Measurements from ENCODE around the gene TLNRD1. TPM values are rescaled to one million over a fixed set of nuclear protein-coding genes. Genes with fewer than 3 reads are reported as not detected.

Gene TLNRD1
- total RNA-seq, 4 donors from 2014 or later, result 11.8 to 25.5 (median 19.4) TPM

- H3K36me3 ChIP-seq, result no peaks in the 10 kb centered on the region
- H3K27ac ChIP-seq, result no peak overlapping the region
- 93 to 94% methylated on average over 4 of the region's 4 CpGs for WGBS, 2 donors
- H3K4me1 ChIP-seq, result no peaks in the 10 kb centered on the region
- no peak for DNase-seq
- TF ChIP-seq CTCF (IDR thresholded peaks at IDR 0.05), result no peak
- no peak for TF ChIP-seq POLR2A (IDR thresholded peaks at IDR 0.05)
- intact Hi-C loops (cut with DNase I), result no loop called here
- H3K27me3 ChIP-seq, result no peaks in the 10 kb centered on the region
- no peaks in the 10 kb centered on the region for H3K9me3 ChIP-seq
- no peak overlapping the region for H3K4me3 ChIP-seq (replicated peaks in 1 of 3)
Observed at GRCh38 chr15:81031203-81031602, 30.5 kb downstream of the TLNRD1 start.

- H3K27ac ChIP-seq, result no peak overlapping the region
- no peaks in the 10 kb centered on the region for H3K4me1 ChIP-seq
- H3K27me3 ChIP-seq, result no peaks in the 10 kb centered on the region
- no peaks in the 10 kb centered on the region for H3K9me3 ChIP-seq
- no peak overlapping the region for H3K4me3 ChIP-seq (replicated peaks in 1 of 3)
- no peak for DNase-seq
- H3K36me3 ChIP-seq, result no peaks in the 10 kb centered on the region
- intact Hi-C loops (cut with DNase I), result no loop called here
- no peak for TF ChIP-seq CTCF (IDR thresholded peaks at IDR 0.05)
- no peak for TF ChIP-seq POLR2A (IDR thresholded peaks at IDR 0.05)
- 88 to 96% methylated on average over 4 of the region's 4 CpGs for WGBS, 2 donors
Observed at GRCh38 chr15:81032355-81032754, 31.6 kb downstream of the TLNRD1 start.

GRCh38 chr15:81032818-81033217, 32.1 kb downstream of the TLNRD1 start:
- Histone ChIP-seq H3K4me3 (replicated peaks in 1 of 3) (no peak overlapping the region), H3K36me3 (no peaks in the 10 kb centered on the region), H3K4me1 (no peaks in the 10 kb centered on the region), H3K27me3 (no peaks in the 10 kb centered on the region), H3K9me3 (no peaks in the 10 kb centered on the region), H3K27ac (no peak overlapping the region)
- intact Hi-C loops (cut with DNase I), result no loop called here
- TF ChIP-seq POLR2A (IDR thresholded peaks at IDR 0.05) (no peak), CTCF (IDR thresholded peaks at IDR 0.05) (no peak)
- DNase-seq, result no peak
- 45 to 53% methylated on average over 1 of the region's 1 CpG for WGBS, 2 donors

- H3K4me3 ChIP-seq (replicated peaks in 1 of 3), result no peak overlapping the region
- peak overlapping the region in 1 of 3 donors; percentile 7 for H3K27ac ChIP-seq
- H3K27me3 ChIP-seq, result no peaks in the 10 kb centered on the region
- TF ChIP-seq POLR2A (IDR thresholded peaks at IDR 0.05) (no peak), CTCF (IDR thresholded peaks at IDR 0.05) (no peak)
- H3K9me3 ChIP-seq, result no peaks in the 10 kb centered on the region
- H3K36me3 ChIP-seq, result no peaks in the 10 kb centered on the region
- no peak for DNase-seq
- WGBS, 2 donors, result 47 to 53% methylated on average over 2 of the region's 2 CpGs
- H3K4me1 ChIP-seq, result no peaks in the 10 kb centered on the region
- intact Hi-C loops (cut with DNase I), result no loop called here
Observed at GRCh38 chr15:81033508-81033907, 32.8 kb downstream of the TLNRD1 start.

GRCh38 chr15:81037952-81038743, 37.4 kb downstream of the TLNRD1 start:
- Histone ChIP-seq H3K27ac (no peak overlapping the region), H3K27me3 (no peaks in the 10 kb centered on the region), H3K36me3 (no peaks in the 10 kb centered on the region), H3K4me3 (replicated peaks in 1 of 3) (no peak overlapping the region), H3K4me1 (no peaks in the 10 kb centered on the region), H3K9me3 (no peaks in the 10 kb centered on the region)
- DNase-seq, result no peak
- 94 to 95% methylated on average over 13 to 14 of the region's 14 CpGs for WGBS, 2 donors
- intact Hi-C loops (cut with DNase I), result no loop called here
- TF ChIP-seq CTCF (IDR thresholded peaks at IDR 0.05), result no peak
- TF ChIP-seq POLR2A (IDR thresholded peaks at IDR 0.05), result no peak

All from thyroid gland (tissue), 4 donors.